HepG2 (cell line): Measurements from ENCODE around the gene HES6. TPM values are rescaled to one million over a fixed set of nuclear protein-coding genes. Genes with fewer than 3 reads are reported as not detected.
A peak's percentile ranks its signal among the peaks of the same experiment; 100 is the strongest.

ENCODE experiments used
- BCL6 ChIP-seq: IDR thresholded peaks from 2 replicates; pipeline ENCODE4 v1.6.1; 2016; ENCODE audit warnings: missing genetic modification reagents, missing compliant biosample characterization
- DZIP1 ChIP-seq: sonication (generic); formaldehyde crosslinking; IDR thresholded peaks from 2 replicates; pipeline ENCODE4 v1.5.0; 2020; ENCODE audit warnings: mild to moderate bottlenecking, missing genetic modification reagents
- IKZF1 ChIP-seq: fragments of 450-650 bp; IDR thresholded peaks from 2 replicates; pipeline ENCODE4 v1.7.1; 2016
- PAWR ChIP-seq: sonication (generic); formaldehyde crosslinking; IDR thresholded peaks from 2 replicates; pipeline ENCODE4 v1.4.0; 2020; ENCODE audit warnings: missing genetic modification reagents, mild to moderate bottlenecking, borderline replicate concordance
- RNF219 ChIP-seq: sonication (generic); formaldehyde crosslinking; IDR thresholded peaks from 2 replicates; pipeline ENCODE4 v1.5.0; 2020; ENCODE audit warnings: mild to moderate bottlenecking, missing genetic modification reagents
- STAT5B ChIP-seq: sonication (generic); formaldehyde crosslinking; IDR thresholded peaks from 2 replicates; pipeline ENCODE4 v1.4.0; 2020; ENCODE audit warnings: missing genetic modification reagents
- ZBTB25 ChIP-seq: IDR thresholded peaks from 2 replicates; pipeline ENCODE4 v1.6.1; 2018; ENCODE audit warnings: missing genetic modification reagents
- ZC3H13 ChIP-seq: sonication (generic); formaldehyde crosslinking; IDR thresholded peaks from 2 replicates; pipeline ENCODE4 v1.8.1; 2023; ENCODE audit warnings: mild to moderate bottlenecking, missing genetic modification reagents, moderate library complexity
- ZFP91 ChIP-seq: sonication (generic); formaldehyde crosslinking; IDR thresholded peaks from 2 replicates; pipeline ENCODE4 v1.9.0; 2022; ENCODE audit warnings: missing genetic modification reagents, mild to moderate bottlenecking, borderline replicate concordance
- ZGPAT ChIP-seq: IDR thresholded peaks from 2 replicates; pipeline ENCODE4 v1.6.1; 2016; ENCODE audit warnings: mild to moderate bottlenecking
- ZMYM2 ChIP-seq: sonication (generic); formaldehyde crosslinking; IDR thresholded peaks from 2 replicates; pipeline ENCODE4 v1.8.0; 2022; ENCODE audit warnings: mild to moderate bottlenecking, missing genetic modification reagents
- ZNF496 ChIP-seq: sonication (generic); formaldehyde crosslinking; IDR thresholded peaks from 2 replicates; pipeline ENCODE4 v1.8.1; 2023; ENCODE audit warnings: mild to moderate bottlenecking, moderate library complexity, missing genetic modification reagents; ENCODE audit not compliant: insufficient replicate concordance
- ZNF503 ChIP-seq: sonication (generic); formaldehyde crosslinking; IDR thresholded peaks from 2 replicates; pipeline ENCODE4 v1.4.0; 2020; ENCODE audit warnings: missing genetic modification reagents
- ZNF704 ChIP-seq: sonication (generic); formaldehyde crosslinking; IDR thresholded peaks from 2 replicates; pipeline ENCODE4 v1.8.1; 2023; ENCODE audit warnings: mild to moderate bottlenecking, inconsistent platforms, moderate library complexity, missing genetic modification reagents, borderline replicate concordance
- polyA plus RNA-seq, 8 experiments: library from polyadenylated mRNA; depleted of rRNA in 3 of 8; stranded (reverse) in 7 of 8; unstranded in 1 of 8; fragments of >200 nt; fragmentation: Illumina TruSeq in 4 of 8; extraction: Trizol in 4 of 8; gene quantifications; 2 replicates each; pipeline versions ENCODE4 v1.2.1 to v1.2.3, GENCODE V29; 2011 to 2016; ENCODE audit warnings: low read depth in 4 of 8, missing spikeins in 1 of 8, mixed read lengths in 1 of 8; ENCODE audit not compliant: insufficient read depth in 1 of 8
- total RNA-seq, 5 experiments: library from RNA; depleted of rRNA; stranded (reverse); fragments of >200 nt; fragmentation: Illumina TruSeq; extraction: Trizol; gene quantifications; 2 replicates each; pipeline ENCODE4 v1.2.3, GENCODE V29; 2016; ENCODE audit warnings: low read depth in 1 of 5

The HES6 gene
- total and polyA plus RNA-seq, 2 of the 13 experiments (the other 11 are each of a cell fraction or from before 2014, with no cell fraction given) = 19.5 to 82.8 TPM

GRCh38 chr2:238239863-238240756 lies at the start of gene HES6 (continued):
- TF ChIP-seq DZIP1 (CRISPR knock-in tag) (no peak), STAT5B (CRISPR knock-in tag) (no peak), ZC3H13 (no peak), BCL6 (CRISPR knock-in tag) (0 out of 2 replicates have a peak, but pooled peaks have one; percentile 9), ZNF496 (CRISPR knock-in tag) (no peak), ZBTB25 (CRISPR knock-in tag) (peak; percentile 63; the same call in 1 of the 2 replicates), ZFP91 (peak; percentile 55; the same call in 1 of the 2 replicates), ZGPAT (CRISPR knock-in tag) (no peak), PAWR (CRISPR knock-in tag) (no peak), ZMYM2 (CRISPR knock-in tag) (no peak), ZNF503 (CRISPR knock-in tag) (peak; percentile 55; the same call in 1 of the 2 replicates), RNF219 (no peak), IKZF1 (no peak), ZNF704 (CRISPR knock-in tag) (no peak)
